ENCODE measurements around the gene TNPO2. TPM values are rescaled to one million over a fixed set of nuclear protein-coding genes. Genes with fewer than 3 reads are reported as not detected.

Gene TNPO2
- total and polyA plus RNA-seq, 12 donors: 24.5 to 104 (median 74.4) TPM

- no peaks in the 10 kb centered on the region for H3K9me3 ChIP-seq (replicated peaks in 1 of 3)
- no peak for TF ChIP-seq CTCF (IDR thresholded peaks at IDR 0.05)
- TF ChIP-seq POLR2A (IDR thresholded peaks at IDR 0.05): no peak
- 67 to 78% (median 73%) methylated on average over 10 to 19 of the region's 19 CpGs for WGBS, 4 donors
- H3K4me1 ChIP-seq (replicated peaks in 1 of 2): peaks cover 0 to 9% of the 10 kb centered on the region in 2 donors
- H3K27me3 ChIP-seq: no peaks in the 10 kb centered on the region
- no peak for DNase-seq
- no peak overlapping the region for H3K27ac ChIP-seq
- intact Hi-C loops (cut with DNase I): no loop called here
- no peak overlapping the region for H3K4me3 ChIP-seq
- H3K36me3 ChIP-seq (replicated peaks in 1 of 2): no peaks in the 10 kb centered on the region
Measured at GRCh38 chr19:12756150-12756883, 32.6 kb upstream of the TNPO2 start.

DNA sequence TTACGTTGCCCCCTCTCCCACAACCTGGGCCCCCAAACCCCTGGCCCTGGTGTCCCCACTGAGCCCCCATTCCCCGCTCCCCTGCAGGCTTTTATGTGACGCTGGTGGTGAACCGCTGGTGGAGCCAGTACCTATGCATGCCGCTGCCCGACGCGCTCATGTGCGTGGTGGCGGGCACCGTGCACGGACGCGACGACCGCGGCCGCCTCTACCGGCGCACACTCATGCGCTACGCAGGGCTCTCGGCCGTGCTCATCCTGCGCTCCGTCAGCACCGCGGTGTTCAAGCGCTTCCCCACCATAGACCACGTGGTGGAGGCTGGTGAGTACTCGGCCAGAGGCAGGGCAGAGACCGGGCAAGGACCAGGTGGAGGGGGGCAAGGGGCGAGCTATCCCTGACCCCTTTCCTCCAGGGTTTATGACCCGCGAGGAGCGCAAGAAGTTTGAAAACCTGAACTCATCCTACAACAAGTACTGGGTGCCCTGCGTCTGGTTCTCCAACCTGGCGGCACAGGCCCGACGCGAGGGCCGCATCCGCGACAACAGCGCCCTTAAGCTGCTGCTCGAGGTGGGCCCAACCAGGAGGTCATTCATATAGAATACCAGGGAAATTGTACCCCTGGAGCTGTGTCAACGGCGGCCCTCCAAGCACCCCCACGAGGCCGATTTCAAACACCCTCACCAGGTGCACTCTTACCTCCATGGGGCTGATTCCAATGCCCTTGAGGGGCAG is 30.9 kb upstream of the TNPO2 start:
- H3K27ac ChIP-seq: no peak overlapping the region
- no peak for TF ChIP-seq POLR2A (IDR thresholded peaks at IDR 0.05)
- TF ChIP-seq CTCF (IDR thresholded peaks at IDR 0.05): no peak
- H3K36me3 ChIP-seq (replicated peaks in 1 of 2): no peaks in the 10 kb centered on the region
- H3K4me3 ChIP-seq: no peak overlapping the region
- H3K4me1 ChIP-seq (replicated peaks in 1 of 2): peaks cover 0 to 9% of the 10 kb centered on the region in 2 donors
- intact Hi-C loops (cut with DNase I): loop anchor here in 1 of 2 donors (5.0 kb wide), 1 partner anchor 37 kb away; no protein-coding TSS in a partner anchor
- WGBS, 4 donors: 58 to 76% (median 65%) methylated on average over 19 to 50 of the region's 50 CpGs
- no peaks in the 10 kb centered on the region for H3K9me3 ChIP-seq (replicated peaks in 1 of 3)
- no peaks in the 10 kb centered on the region for H3K27me3 ChIP-seq
- DNase-seq: no peak

DNA sequence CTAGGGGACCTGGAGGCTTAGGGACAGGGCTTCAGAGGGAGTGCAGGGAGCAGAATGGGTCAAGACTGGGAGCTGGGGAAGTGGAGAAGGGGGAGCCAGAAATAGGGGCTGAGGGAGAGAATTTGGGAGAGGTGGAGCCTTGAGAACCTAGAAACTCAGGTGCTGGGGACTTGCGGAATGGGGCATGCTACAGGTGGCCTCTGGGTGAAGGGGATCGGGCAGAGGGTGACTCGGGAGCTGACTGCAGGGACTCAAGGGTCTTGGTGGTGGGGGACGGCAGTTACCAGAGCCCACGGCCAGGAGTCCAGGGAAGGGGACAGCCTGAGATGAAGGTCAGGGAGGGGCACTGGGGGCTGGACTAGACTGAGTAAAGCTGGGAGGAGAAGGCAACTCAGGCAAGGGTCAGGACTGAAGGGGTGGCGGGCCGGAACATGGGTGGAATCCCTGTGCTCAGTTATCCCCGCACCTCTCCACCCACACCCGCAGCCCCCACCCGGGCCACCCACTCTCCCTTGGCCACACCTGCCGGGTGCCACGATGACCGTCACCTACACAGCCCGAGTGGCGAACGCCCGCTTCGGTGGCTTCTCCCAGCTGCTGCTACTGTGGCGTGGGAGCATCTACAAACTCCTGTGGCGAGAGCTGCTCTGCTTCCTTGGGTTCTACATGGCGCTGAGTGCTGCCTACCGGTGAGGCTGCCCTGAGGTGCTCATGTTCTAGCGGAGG is 28.5 kb upstream of the TNPO2 start:
- H3K4me1 ChIP-seq (replicated peaks in 1 of 2): peaks cover 0 to 1% of the 10 kb centered on the region in 2 donors
- peaks cover 0 to 6% of the 10 kb centered on the region in 2 donors for H3K36me3 ChIP-seq (replicated peaks in 1 of 2)
- H3K27me3 ChIP-seq: no peaks in the 10 kb centered on the region
- no peak overlapping the region for H3K4me3 ChIP-seq
- H3K9me3 ChIP-seq (replicated peaks in 1 of 3): no peaks in the 10 kb centered on the region
- 74 to 77% (median 74%) methylated on average over 18 to 23 of the region's 23 CpGs for WGBS, 4 donors
- TF ChIP-seq CTCF (IDR thresholded peaks at IDR 0.05) (no peak), POLR2A (IDR thresholded peaks at IDR 0.05) (no peak)
- intact Hi-C loops (cut with DNase I): loop anchor here in 1 of 2 donors (5.0 kb wide), 1 partner anchor 35 kb away; no protein-coding TSS in a partner anchor
- DNase-seq: no peak
- H3K27ac ChIP-seq: no peak overlapping the region

- Histone ChIP-seq H3K4me1 (replicated peaks in 1 of 2) (no peaks in the 10 kb centered on the region), H3K9me3 (replicated peaks in 1 of 3) (no peaks in the 10 kb centered on the region), H3K4me3 (no peak within 1 kb of the TSS), H3K27me3 (no peaks in the 10 kb centered on the region), H3K27ac (no peak within 1 kb of the TSS), H3K36me3 (replicated peaks in 1 of 2) (peaks cover 0 to 10% of the 10 kb centered on the region in 2 donors)
- WGBS, 4 donors: 41 to 55% (median 41%) methylated on average over 8 to 14 of the region's 14 CpGs
- TF ChIP-seq CTCF (IDR thresholded peaks at IDR 0.05) (no peak), POLR2A (IDR thresholded peaks at IDR 0.05) (no peak)
- intact Hi-C loops (cut with DNase I): loop anchor here in 1 of 2 donors (5.0 kb wide), 1 partner anchor 34 kb away; no protein-coding TSS in a partner anchor
- no peak for DNase-seq
Measured at GRCh38 chr19:12751635-12752034, 27.9 kb upstream of the TNPO2 start, which contains the start of gene BEST2. Gene BEST2, plus strand, starts transcription at chr19:12751791. Its CDS starts 802 bp downstream, at chr19:12752593.

Measured in adrenal gland (tissue), 12 donors.